ENCODE measurements around the gene PGAM5. TPM values are rescaled to one million over a fixed set of nuclear protein-coding genes. Genes with fewer than 3 reads are reported as not detected.

Gene PGAM5
- total and polyA plus RNA-seq, 10 of the 15 experiments (the other 5 are each of a cell fraction or from before 2014, with no cell fraction given) = 8.2 to 90.9 (median 45.3) TPM

DNA sequence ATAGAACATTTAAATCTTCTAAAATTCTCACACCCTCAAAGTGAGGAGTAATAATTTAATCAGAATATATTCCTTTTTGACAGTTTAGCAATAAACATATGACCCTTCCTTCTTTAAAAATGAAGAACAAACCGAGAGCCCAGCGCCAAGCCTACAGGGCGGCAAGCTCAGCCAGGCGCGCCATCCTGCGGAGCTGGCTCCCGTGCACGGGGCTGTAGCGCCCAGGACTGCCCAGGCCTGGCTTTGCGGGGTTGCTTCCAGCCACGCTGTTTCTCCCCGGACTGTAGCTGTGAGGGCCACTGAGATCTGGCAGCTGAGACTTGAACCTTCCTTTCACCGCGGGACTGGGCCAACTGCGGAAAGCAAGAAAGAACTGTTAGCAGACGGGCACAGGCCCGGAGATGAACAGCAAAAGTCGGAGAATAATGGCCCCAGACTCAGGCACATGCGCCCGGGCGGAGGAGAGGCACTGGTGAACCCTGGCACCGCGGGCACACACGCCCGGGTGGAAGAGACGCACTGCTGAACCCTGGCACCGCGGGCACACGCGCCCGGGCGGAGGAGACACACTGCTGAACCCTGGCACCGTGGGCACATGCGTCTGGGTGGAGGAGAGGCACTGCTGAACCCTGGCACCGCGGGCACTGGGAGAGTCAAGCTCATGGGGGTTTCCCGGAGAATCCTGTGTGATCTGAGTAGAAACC lies 16.6 kb downstream of the PGAM5 start (continued):
- no peak for TF ChIP-seq CEBPB (IDR thresholded peaks at IDR 0.05; ENCODE audit: borderline replicate concordance in 1 of 2, low read depth in 2 of 2, low read length in 2 of 2)
- TF ChIP-seq, protein P1, sequence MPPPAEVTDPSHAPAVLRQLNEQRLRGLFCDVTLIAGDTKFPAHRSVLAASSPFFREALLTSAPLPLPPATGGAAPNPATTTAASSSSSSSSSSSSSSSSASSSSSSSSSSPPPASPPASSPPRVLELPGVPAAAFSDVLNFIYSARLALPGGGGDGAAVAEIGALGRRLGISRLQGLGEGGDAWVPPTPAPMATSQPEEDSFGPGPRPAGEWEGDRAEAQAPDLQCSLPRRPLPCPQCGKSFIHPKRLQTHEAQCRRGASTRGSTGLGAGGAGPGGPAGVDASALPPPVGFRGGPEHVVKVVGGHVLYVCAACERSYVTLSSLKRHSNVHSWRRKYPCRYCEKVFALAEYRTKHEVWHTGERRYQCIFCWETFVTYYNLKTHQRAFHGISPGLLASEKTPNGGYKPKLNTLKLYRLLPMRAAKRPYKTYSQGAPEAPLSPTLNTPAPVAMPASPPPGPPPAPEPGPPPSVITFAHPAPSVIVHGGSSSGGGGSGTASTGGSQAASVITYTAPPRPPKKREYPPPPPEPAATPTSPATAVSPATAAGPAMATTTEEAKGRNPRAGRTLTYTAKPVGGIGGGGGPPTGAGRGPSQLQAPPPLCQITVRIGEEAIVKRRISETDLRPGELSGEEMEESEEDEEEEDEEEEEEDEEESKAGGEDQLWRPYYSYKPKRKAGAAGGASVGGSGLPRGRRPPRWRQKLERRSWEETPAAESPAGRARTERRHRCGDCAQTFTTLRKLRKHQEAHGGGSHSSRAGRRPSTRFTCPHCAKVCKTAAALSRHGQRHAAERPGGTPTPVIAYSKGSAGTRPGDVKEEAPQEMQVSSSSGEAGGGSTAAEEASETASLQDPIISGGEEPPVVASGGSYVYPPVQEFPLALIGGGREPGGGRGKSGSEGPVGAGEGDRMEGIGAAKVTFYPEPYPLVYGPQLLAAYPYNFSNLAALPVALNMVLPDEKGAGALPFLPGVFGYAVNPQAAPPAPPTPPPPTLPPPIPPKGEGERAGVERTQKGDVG (CRISPR knock-in tag; IDR thresholded peaks at IDR 0.05) = no peak

DNA sequence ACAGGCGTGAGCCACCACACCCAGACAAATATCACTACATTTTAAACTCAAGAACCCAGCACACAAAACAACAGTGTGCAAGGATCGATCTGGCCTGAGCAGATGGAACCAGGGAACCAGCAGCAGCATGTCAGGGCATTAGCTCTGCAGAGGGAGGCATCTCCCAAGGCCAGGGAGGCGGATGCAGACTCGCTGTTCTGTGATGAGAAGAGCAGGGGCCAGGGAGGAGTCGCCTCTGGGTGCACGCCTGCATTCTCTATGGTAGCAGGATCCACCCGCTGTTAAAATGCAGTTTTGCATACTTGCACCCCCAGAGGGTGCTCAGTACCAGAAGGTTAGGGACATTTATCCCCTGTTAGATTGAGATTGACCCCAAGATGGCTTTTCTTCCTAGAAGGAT lies 17.9 kb downstream of the PGAM5 start:
- ChIA-PET CTCF (no interaction called here), RAD21 (ENCODE audit: unreplicated experiment) (no interaction called here), SMC1A (ENCODE audit: uncharacterized antibody, unreplicated experiment) (no interaction called here), POLR2A (no interaction called here)
- peaks cover 26 to 36% of the 10 kb centered on the region in 2 experiments for H3K36me3 ChIP-seq (ENCODE audit: control insufficient read depth in 2 of 2, insufficient read depth in 2 of 2, low read length in 1 of 2)
- H3K4me2 ChIP-seq (ENCODE audit: control insufficient read depth, insufficient read depth) = no peak overlapping the region
- no peaks in the 10 kb centered on the region for H3K27me3 ChIP-seq (replicated peaks in 1 of 2; ENCODE audit: control insufficient read depth in 2 of 2, insufficient read depth in 2 of 2, low read length in 1 of 2)
- WGBS (ENCODE audit: insufficient coverage, insufficient replicate concordance, low lambda C conversion rate, missing lambda C conversion rate) = 94% methylated on average over 7 of the region's 7 CpGs
- no peak for DNase-seq (ENCODE audit: low read depth, low spot score)
- intact Hi-C loops (cut with micrococcal nuclease; ENCODE audit: unreplicated experiment) = no loop called here
- H3K4me1 ChIP-seq (ENCODE audit: control insufficient read depth, insufficient read depth, low read length) = no peaks in the 10 kb centered on the region
- H3K9ac ChIP-seq (ENCODE audit: control insufficient read depth, insufficient read depth, low read length) = no peak overlapping the region
- ATAC-seq = no peak
- H2AFZ ChIP-seq (ENCODE audit: control insufficient read depth, low read depth, low read length) = no peak overlapping the region
- no peaks in the 10 kb centered on the region; the same call in 2 of the 3 replicates for H3K9me3 ChIP-seq (replicated peaks; ENCODE audit: control insufficient read depth, insufficient read depth, low read length)
- FAIRE-seq = no peak
- no peak overlapping the region for H3K4me3 ChIP-seq
- no TSS peak for BruUV-seq (replicated peaks)
- H3K79me2 ChIP-seq (ENCODE audit: control insufficient read depth, insufficient read depth, low read length) = no peaks in the 10 kb centered on the region
- H3K27ac ChIP-seq (ENCODE audit: control insufficient read depth, insufficient read depth) = no peak overlapping the region
- H4K20me1 ChIP-seq (ENCODE audit: control insufficient read depth, insufficient read depth) = 0 out of 2 replicates have a peak, but pooled peaks cover 6% of the 10 kb centered on the region
- in situ Hi-C loops (cut with MboI) = no loop called here
- TF ChIP-seq IKZF2 (IDR thresholded peaks at IDR 0.05) = no peak
- no peak for TF ChIP-seq SMAD1 (IDR thresholded peaks at IDR 0.05; ENCODE audit: low read depth, partially characterized antibody)
- no peak for TF ChIP-seq RFX5 (IDR thresholded peaks at IDR 0.05; ENCODE audit: low read depth, low read length)
- TF ChIP-seq SIX5 (IDR thresholded peaks at IDR 0.05; ENCODE audit: low read depth, low read length, severe bottlenecking) = no peak
- TF ChIP-seq MTA2 (IDR thresholded peaks at IDR 0.05; ENCODE audit: low read depth) = no peak
- no peak for TF ChIP-seq BACH1 (IDR thresholded peaks at IDR 0.05; ENCODE audit: borderline replicate concordance)
- TF ChIP-seq SMC3 (IDR thresholded peaks at IDR 0.05; ENCODE audit: borderline replicate concordance, low read length) = no peak
- TF ChIP-seq, protein P2, sequence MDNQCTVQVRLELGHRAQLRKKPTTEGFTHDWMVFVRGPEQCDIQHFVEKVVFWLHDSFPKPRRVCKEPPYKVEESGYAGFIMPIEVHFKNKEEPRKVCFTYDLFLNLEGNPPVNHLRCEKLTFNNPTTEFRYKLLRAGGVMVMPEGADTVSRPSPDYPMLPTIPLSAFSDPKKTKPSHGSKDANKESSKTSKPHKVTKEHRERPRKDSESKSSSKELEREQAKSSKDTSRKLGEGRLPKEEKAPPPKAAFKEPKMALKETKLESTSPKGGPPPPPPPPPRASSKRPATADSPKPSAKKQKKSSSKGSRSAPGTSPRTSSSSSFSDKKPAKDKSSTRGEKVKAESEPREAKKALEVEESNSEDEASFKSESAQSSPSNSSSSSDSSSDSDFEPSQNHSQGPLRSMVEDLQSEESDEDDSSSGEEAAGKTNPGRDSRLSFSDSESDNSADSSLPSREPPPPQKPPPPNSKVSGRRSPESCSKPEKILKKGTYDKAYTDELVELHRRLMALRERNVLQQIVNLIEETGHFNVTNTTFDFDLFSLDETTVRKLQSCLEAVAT (IDR thresholded peaks at IDR 0.05) = no peak
- no peak for TF ChIP-seq TCF7 (IDR thresholded peaks at IDR 0.05; ENCODE audit: borderline replicate concordance)
- TF ChIP-seq ZNF384 (IDR thresholded peaks at IDR 0.05; ENCODE audit: borderline replicate concordance, low read depth, low read length) = no peak
- TF ChIP-seq, protein P3, sequence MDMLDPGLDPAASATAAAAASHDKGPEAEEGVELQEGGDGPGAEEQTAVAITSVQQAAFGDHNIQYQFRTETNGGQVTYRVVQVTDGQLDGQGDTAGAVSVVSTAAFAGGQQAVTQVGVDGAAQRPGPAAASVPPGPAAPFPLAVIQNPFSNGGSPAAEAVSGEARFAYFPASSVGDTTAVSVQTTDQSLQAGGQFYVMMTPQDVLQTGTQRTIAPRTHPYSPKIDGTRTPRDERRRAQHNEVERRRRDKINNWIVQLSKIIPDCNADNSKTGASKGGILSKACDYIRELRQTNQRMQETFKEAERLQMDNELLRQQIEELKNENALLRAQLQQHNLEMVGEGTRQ (IDR thresholded peaks at IDR 0.05; ENCODE audit: borderline replicate concordance, low read depth, low read length) = no peak
- no peak for TF ChIP-seq ZNF217 (IDR thresholded peaks at IDR 0.05)
- no peak for TF ChIP-seq SPI1 (IDR thresholded peaks at IDR 0.05; ENCODE audit: borderline replicate concordance, insufficient read depth, low read depth, low read length)
- no peak for TF ChIP-seq MTA3 (IDR thresholded peaks at IDR 0.05; ENCODE audit: borderline replicate concordance, low read length)
- TF ChIP-seq NFXL1 (IDR thresholded peaks at IDR 0.05; ENCODE audit: borderline replicate concordance) = no peak
- TF ChIP-seq EED (IDR thresholded peaks at IDR 0.05; ENCODE audit: low read depth) = no peak
- no peak for TF ChIP-seq RAD51 (IDR thresholded peaks at IDR 0.05)

Measured in GM12878 (cell line).